HG03108 (cell line): ENCODE measurements around the gene PLBD1.

ENCODE experiments used
- ATAC-seq: cut with Tn5 transposase; IDR thresholded peaks from one replicate; pipeline ENCODE4 v1.9.1; 2021; ENCODE audit warnings: moderate library complexity; ENCODE audit not compliant: unreplicated experiment

Gene PLBD1

GRCh38 chr12:14514154-14514842 lies 53.4 kb downstream of the PLBD1 start:
- ATAC-seq, result no peak

- no peak for ATAC-seq
Measured at GRCh38 chr12:14510574-14510973, 57.1 kb downstream of the PLBD1 start.

DNA sequence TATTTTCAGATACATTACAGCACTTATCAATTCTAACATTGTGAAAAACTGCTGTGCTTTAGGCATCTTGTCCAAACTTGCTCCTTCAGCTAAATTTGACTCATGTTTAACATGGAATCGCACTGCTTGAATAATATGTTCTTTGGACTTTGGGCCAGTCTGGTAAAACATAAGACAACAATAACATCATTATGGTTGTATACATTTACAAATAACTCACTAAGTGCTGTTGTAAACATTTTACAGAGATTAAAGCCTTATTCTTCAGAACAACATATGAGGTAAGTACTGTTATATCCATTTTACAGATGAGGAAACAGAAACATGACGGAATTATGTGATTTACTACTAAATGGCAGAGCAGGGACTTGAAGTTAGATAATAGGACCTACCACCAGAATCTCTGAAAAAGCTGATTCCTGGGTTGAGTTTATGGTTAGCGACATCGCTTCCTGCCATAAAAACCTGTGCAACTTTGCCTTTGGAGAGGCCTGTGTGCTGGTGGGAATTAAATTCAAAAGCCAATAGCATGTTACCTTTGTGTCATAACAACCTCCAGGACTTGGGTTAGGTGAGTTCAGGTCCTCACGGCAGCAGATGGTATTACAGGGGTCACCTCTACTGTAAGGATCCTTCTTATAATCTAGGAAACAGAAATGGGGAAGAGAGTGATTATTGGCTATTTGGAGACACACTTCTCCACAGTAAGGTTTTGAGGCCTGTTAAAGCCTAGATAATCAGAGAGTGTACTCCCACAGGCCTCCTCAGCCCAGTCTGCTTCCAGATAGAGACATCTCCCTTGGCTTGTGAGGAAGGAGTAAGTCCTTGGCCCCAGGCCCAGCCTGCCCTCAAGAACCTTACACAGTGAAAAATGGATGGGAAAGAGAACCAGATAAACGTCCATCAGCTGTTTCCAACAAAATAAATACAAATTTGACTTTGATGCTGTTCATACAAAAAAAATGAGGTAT lies 61.8 kb downstream of the PLBD1 start:
- ATAC-seq, result no peak

DNA sequence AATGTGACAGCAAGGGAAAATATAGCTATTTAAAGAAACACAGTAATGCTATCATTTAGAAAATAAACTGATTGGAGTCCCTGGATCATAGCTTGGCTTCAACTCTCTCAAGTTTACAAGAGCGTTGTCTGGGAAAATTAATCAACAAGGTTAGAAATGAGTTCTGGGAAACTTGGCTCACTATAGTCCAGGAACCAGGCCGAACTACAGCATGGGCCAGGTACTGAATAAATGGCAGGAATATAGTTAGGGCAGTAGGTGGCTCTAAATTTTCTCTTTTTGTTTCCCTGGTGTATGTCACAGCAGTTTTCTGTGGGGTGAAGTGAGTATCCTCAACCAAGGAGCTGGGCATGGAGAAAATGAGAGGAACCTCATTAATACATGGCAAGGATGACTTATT lies 72.4 kb downstream of the PLBD1 start:
- ATAC-seq, result no peak

- ATAC-seq, result no peak
Measured at GRCh38 chr12:14482886-14483285, 84.8 kb downstream of the PLBD1 start.

- ATAC-seq, result no peak
Measured at GRCh38 chr12:14482361-14482760, 85.3 kb downstream of the PLBD1 start.

GRCh38 chr12:14481201-14481600 lies 86.5 kb downstream of the PLBD1 start:
- no peak for ATAC-seq

- ATAC-seq, result no peak
Measured at GRCh38 chr12:14479004-14479403, 88.7 kb downstream of the PLBD1 start.

DNA sequence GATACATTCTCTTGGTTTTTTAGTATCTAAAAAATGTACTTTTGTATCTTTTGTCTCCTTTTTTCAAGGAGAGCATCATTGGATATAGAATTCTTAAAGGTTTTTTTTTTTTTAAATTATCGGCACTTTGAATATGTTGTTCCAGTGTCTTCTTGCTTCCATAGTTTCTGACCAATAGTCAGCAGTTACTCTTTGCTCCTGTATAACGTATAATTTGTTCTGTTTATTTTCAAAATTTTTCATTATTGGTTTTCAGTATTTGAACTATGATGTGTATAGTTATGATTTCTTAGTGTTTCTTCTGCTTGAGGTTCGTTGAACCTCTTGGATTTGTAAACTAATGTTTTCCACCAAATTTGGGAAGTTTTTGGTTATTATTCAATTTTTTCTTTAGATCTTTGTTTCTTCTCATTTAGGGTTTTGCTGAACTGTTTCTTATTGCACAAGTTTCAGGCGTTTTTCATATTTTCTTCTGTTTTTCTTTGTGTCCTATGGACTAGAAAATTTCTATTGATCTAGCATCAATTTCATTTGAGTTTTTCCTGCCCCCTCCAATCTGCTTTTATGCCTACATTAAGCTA lies 93.9 kb downstream of the PLBD1 start:
- no peak for ATAC-seq

- ATAC-seq, result no peak
Measured at GRCh38 chr12:14471497-14471896, 96.2 kb downstream of the PLBD1 start.

GRCh38 chr12:14460212-14460841 lies 107.4 kb downstream of the PLBD1 start:
- no peak for ATAC-seq

DNA sequence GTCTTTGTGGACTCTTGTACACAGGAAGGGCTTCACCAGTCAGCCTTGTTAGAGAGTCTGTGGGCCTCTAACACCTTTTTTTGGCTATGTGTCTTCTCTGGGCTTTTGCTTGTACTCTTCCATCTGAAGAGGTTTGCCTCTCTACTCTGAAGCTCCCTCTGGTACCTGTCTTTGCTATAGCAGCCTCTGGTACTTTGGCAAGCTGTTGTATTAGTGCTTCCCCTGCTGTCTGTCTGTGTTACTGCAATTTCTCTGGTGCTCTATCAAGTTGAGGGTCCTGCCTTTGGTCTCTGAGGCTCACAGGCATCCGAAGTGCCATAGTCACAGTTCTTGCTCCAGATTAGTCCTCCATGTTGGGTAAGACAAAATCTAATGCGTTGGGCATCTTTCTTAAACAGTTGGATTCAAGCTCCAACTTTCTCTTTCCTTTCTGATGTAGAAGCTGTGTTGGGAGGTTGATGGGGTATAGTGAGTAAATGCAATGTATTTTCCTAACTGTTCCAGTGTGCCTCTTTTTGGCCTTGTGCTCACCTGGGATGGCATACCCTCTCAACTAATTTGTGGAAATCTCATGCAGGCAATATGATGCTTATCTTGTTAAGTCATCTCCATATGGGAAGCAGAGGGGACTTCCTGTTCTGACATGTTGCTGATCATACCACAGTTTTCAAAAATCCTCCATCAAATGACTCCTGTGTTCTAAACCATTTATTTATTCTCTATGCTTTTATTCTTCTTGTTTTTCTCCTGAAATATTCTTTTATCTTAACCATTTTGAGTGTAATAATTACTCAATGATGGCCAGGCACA lies 113.4 kb downstream of the PLBD1 start:
- ATAC-seq, result no peak
